ENCODE measurements around the gene S1PR3.
A peak's percentile ranks its signal among the peaks of the same experiment; 100 is the strongest.

Gene S1PR3

GRCh38 chr9:89008055-89008743 is 16.9 kb downstream of the S1PR3 start:
- no peak for DNase-seq

DNA sequence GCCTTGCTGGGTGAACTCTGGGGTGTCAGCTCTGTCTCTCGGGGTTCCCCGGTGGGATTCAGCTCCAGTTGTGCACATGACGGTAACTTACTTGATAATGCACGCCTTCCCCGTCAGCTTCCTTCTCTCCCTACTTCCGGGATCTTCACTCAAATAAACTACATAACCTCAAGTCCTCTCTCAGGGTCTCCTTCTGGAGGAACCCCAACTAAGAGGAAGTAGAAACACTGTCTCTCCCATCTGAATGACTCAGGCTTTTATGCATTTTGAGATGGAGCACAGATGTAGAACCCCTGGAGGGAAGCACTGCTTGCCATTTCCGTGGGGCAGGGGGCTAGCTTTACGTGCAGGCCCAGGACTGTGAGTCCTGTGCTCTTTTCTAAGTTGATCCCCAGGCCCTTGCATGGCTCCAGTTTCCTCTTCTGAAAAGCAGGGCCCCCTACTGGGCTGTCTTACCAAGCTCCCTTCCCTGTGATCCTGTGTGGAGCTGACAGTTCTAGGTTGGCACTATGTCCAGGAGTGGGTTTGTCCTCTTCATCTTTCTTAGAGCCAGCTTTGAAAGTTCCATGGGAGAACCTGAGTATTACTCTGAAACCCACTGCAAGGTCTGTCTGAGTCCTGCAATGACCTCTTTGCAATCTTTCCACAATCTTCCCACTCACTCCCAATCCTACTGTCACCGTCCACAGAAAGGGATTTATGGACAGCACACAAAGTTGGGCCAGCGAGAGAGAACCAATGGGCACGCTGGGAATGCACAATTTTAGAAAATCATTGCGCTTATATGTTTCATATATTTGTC is 17.7 kb downstream of the S1PR3 start:
- DNase-seq, result no peak

GRCh38 chr9:89009546-89009840 is 18.2 kb downstream of the S1PR3 start:
- no peak for DNase-seq

GRCh38 chr9:89010056-89010455 is 18.8 kb downstream of the S1PR3 start:
- no peak for DNase-seq

GRCh38 chr9:89010526-89011111 is 19.4 kb downstream of the S1PR3 start:
- no peak for DNase-seq

- DNase-seq, result no peak
Observed at GRCh38 chr9:89011683-89012082, 20.4 kb downstream of the S1PR3 start.

DNA sequence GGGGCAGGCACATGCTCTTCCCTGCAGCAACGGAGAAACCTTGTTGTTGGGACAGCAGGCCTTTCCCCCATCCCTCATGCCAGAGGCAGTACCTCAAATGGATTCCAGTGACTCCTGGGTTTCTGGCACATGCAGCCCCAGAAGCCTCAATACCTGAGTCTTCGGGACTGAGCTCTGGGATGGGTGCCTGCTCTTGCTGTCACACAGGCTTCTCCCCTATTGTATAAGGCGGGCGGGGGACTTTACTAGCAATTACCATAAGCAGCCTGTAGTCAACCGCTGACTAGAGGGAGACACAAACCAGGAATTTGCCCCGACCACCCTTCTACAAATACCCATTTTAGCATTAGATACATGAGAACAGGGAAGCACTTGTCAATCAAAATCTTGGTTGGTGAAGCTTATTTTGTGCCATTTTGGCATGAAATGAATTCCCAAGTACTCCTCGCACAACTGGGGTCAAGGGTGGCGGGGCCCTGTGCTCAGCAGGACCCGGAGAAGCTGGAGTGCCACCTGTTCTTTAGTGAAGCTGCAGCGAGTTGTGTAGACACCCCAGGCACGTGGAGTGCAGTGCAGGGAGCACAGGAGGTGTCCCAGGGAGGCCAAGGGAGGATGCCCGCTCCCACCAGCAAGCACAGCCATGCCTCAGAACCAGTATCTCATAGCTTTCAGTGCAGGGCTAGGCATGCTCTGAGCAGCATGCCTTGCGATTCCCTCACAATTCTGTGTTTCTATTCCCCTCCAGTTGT is 21.2 kb downstream of the S1PR3 start:
- no peak for DNase-seq

DNA sequence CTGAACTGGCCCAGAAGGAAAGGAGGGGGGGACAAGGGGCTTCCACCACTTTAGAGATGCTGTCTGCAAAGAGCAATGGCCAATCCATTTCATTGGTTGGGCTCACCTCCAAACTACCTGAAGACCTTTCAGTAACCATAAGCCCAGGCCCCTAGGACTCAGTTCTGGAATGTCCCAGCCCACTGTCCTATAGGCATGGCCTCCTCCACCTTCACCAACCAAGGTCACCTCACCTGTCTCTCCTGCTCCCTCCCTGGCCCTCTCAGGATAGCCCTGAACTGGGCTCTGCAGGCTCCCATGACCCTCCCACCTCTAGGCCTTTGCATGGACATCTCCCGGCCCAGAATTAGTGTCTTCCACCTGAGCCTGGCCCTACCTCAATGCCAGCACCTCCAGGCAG is 22.4 kb downstream of the S1PR3 start:
- DNase-seq, result no peak

DNA sequence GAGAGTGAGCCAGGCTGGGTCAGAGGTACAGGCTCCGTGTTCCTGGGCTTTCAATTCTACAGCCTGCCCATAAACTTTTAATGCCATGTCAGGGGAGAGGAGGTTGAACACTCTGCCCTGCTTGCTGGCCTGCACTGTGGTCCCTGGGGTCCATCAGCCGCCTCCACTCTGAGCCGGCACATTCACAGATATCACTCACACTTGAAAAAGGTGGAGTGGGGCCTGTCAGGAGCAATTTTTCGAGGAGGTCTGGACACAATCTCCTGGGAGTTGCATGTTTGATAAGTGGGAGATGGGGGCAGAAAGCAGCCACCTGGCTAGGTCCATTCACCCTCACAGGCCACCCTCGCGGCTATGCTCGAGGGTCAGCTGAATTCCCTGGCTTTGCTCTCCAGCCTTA is 22.9 kb downstream of the S1PR3 start:
- DNase-seq, result no peak

- no peak for DNase-seq
Observed at GRCh38 chr9:89015336-89015735, 24.1 kb downstream of the S1PR3 start.

GRCh38 chr9:89020754-89021153 is 29.5 kb downstream of the S1PR3 start:
- no peak for DNase-seq

DNA sequence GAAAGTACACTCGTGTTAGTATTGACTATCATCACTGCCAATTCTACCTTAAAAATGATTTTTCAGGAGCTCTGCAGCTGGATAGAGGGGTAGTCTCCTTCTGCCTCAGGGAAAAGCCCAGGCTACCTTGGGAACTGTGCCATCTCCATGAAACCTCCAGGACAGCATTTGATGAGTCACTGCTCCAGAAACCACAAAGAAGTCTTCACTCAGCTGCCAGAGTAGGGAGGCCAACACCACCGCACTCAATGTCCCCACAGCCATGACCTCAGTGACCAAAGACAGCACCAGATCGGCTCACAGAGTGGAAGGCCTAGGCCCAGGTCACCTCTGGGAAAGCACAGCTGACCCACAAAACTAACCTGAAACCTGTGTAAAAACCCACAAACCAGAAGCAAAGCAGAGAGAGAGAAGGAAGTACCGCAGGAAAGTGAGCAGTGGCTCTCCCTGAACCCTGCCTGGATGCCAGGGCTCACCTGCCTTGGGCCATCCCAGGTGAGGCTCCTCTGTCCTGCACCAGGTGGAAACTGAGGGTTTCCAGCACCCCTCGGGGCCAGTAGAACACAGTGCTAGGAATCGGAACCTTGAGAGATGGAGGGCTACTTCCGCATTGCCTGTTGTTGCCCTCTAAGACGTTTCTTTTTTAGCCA is 30.0 kb downstream of the S1PR3 start:
- DNase-seq, result peak in 1 of 56 donors; percentile 19

- no peak for DNase-seq
Observed at GRCh38 chr9:89022001-89022759, 30.9 kb downstream of the S1PR3 start.

GRCh38 chr9:89022902-89023301 is 31.6 kb downstream of the S1PR3 start:
- DNase-seq, result no peak

DNA sequence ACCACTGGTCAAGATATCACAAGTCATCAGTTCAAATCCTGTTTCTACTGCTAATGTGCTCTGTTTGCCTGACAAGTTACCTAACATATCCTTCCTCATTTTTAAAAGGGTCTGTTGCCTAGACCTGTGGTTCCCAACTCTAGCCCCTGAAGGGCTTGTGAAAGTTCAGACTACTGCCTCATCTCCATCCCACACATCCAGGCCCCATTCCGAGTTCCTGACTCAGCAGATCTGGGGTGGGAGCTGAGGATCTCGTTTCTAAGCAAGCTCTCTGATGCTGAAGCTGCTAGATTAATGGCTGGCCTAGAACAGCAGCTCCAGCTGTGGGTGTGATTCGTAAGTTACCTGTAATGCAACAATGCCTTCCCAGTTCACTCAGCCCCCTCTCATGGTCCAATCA is 32.5 kb downstream of the S1PR3 start:
- no peak for DNase-seq

DNA sequence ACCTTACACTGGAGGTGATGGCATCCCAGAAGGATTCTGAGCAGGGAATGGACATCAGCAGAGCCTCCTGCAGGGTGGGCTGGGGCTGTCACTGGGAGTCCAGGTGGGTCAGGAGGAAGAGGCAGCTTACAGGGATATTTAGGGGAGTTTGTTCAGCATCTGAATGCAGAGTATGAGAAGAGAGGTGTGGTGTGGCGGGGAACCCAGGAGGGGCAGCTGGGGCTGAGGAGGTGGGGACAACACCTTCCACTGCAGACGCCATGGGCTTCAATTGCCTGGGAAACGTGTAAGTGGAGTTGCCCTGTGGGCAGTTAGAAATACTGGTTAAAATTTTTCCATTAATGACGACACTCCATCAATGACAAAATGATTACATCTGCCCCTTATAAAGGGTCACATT is 33.5 kb downstream of the S1PR3 start:
- no peak for DNase-seq

DNA sequence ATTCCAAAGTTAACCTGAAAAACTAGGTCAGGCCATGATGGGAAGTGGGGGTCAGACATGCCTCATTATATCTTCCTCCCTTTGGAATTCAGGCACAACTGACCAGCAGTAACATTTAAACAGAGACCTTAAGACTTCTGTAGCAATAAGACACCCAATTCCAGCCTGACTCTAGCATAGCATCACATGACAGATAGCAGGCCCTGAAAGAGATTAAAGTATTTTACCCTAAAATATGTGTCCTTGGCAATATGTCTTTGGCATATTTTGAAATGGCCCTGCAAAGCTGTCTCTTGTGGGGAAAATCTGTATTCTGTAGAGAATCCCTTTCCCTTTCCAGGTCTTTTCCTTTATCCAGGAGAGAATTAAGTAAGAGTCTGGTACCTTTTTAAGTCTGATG is 34.3 kb downstream of the S1PR3 start:
- no peak for DNase-seq

DNA sequence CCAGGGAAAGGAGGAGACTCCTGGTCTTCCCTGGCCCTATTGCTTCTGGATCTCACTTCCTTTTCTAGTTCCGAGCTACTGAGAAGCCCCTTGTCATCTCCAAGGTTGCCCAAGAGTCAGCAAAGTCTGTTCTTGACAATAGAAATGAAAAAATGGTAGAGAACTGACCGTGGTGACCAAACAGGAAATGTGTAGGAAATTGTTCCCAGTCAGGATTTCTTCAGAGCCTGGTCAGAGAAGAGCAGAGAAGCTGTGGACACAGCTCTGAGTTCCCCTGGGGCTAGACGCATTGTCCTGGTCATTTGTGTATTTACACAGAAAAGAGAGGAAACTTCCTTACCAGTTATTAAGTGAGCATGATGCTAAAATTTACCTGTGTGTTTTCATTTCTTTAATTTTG is 35.6 kb downstream of the S1PR3 start:
- no peak for DNase-seq

DNA sequence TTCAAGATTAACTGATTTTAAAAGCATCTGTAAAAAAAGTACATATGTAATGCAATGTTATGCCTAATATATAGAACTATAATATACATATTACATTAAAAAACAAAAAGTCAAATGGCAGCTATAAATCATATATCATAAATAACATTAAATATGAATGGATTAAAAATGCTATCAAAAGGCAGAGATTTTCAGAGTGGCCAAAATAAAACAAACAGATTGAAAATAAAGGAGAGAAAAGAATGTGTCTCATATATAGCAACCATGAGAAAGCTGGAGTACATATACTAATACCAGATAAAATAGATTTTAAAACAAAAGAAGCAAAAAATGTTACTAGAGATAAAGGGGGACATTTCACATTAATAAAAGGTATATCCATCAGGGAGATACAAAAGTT is 38.5 kb downstream of the S1PR3 start:
- no peak for DNase-seq

- no peak for DNase-seq
Observed at GRCh38 chr9:89032173-89032572, 40.9 kb downstream of the S1PR3 start.

DNA sequence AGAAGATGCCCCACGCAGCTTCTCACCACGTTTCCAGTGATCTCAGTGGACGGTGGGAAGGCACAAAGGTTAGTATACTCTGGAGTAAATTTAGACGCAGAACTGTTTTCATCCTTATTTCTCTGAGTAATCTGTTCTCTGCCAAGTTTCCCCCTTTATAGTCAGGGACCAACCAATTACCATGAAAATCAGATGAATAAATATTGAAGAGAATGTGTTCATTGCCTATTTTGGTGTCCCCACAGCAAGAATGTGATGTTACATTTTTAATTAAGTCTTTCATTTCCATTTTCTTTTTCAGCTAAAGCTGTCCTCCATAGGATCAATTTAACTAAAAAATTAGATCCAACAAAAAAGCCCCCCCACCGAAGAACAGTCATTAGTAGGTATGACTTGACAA is 41.4 kb downstream of the S1PR3 start:
- DNase-seq, result no peak
